Coronary artery (tissue), 2 donors: ENCODE data around the gene GYPC.
"Not testable (repeated sequence)": the region's sequence is repeated elsewhere in the genome, so short reads cannot be mapped to it uniquely, and the experiment has no call there.

Experiments
- DNase-seq: peaks from one replicate; pipeline ENCODE4 v3.0.0-alpha.2; 2017; ENCODE audit warnings: low spot score
- H3K27ac ChIP-seq, 2 donors: fragments of 200-600 bp; sonication (generic); one replicate each; pipeline ENCODE4 v1.5.1; 2016 to 2019
- H3K4me3 ChIP-seq: fragments of 200-600 bp; sonication (generic); 2 replicates; pipeline ENCODE4 v1.5.1; 2016; ENCODE audit warnings: mild to moderate bottlenecking, moderate library complexity
- CTCF ChIP-seq: fragments of 200-600 bp; sonication (generic); IDR thresholded peaks from one replicate; pipeline ENCODE4 v1.5.1; 2019; ENCODE audit warnings: antibody characterized with exemption

Gene GYPC

GRCh38 chr2:126634273-126634861, 21.6 kb upstream of the GYPC start:
- TF ChIP-seq CTCF, result peak; percentile 14
- DNase-seq, result peak; percentile 41

GRCh38 chr2:126635281-126635680, 20.7 kb upstream of the GYPC start:
- Histone ChIP-seq H3K27ac (no peak overlapping the region), H3K4me3 (no peak overlapping the region)
- TF ChIP-seq CTCF, result no peak
- DNase-seq, result peak; percentile 62

More at GRCh38 chr2:126634273-126634861, 21.6 kb upstream of the GYPC start:
- H3K27ac ChIP-seq, result no peak overlapping the region
- no peak overlapping the region for H3K4me3 ChIP-seq

GRCh38 chr2:126635736-126636135, 20.2 kb upstream of the GYPC start:
- DNase-seq, result no peak
- H3K27ac ChIP-seq, result no peak overlapping the region
- TF ChIP-seq CTCF, result no peak

GRCh38 chr2:126637386-126637785, 18.6 kb upstream of the GYPC start:
- no peak overlapping the region for H3K27ac ChIP-seq
- H3K4me3 ChIP-seq, result no peak overlapping the region
- no peak for TF ChIP-seq CTCF
- DNase-seq, result no peak

More at GRCh38 chr2:126635736-126636135, 20.2 kb upstream of the GYPC start:
- no peak overlapping the region for H3K4me3 ChIP-seq

- Histone ChIP-seq H3K4me3 (no peak overlapping the region), H3K27ac (no peak overlapping the region)
- no peak for DNase-seq
- TF ChIP-seq CTCF, result no peak
Observed at GRCh38 chr2:126638746-126639145, 17.2 kb upstream of the GYPC start.

- DNase-seq, result peak; percentile 36
- no peak overlapping the region for H3K27ac ChIP-seq
- TF ChIP-seq CTCF, result no peak
- H3K4me3 ChIP-seq, result no peak overlapping the region
Observed at GRCh38 chr2:126639276-126639675, 16.7 kb upstream of the GYPC start.

- not testable (repeated sequence) for H3K4me3 ChIP-seq, DNase-seq, H3K27ac ChIP-seq
Observed at GRCh38 chr2:126641294-126641693, 14.7 kb upstream of the GYPC start.

- TF ChIP-seq CTCF, result no peak
- H3K27ac ChIP-seq, result no peak overlapping the region
- peak; percentile 47 for DNase-seq
- no peak overlapping the region for H3K4me3 ChIP-seq
Observed at GRCh38 chr2:126642031-126642430, 13.9 kb upstream of the GYPC start.
